ENCODE measurements around the gene CAMK1. TPM values are rescaled to one million over a fixed set of nuclear protein-coding genes. Genes with fewer than 3 reads are reported as not detected.

CAMK1 gene
- polyA plus RNA-seq, 3 donors from 2014 or later: 15.4 to 29.0 (median 19.2) TPM

DNA sequence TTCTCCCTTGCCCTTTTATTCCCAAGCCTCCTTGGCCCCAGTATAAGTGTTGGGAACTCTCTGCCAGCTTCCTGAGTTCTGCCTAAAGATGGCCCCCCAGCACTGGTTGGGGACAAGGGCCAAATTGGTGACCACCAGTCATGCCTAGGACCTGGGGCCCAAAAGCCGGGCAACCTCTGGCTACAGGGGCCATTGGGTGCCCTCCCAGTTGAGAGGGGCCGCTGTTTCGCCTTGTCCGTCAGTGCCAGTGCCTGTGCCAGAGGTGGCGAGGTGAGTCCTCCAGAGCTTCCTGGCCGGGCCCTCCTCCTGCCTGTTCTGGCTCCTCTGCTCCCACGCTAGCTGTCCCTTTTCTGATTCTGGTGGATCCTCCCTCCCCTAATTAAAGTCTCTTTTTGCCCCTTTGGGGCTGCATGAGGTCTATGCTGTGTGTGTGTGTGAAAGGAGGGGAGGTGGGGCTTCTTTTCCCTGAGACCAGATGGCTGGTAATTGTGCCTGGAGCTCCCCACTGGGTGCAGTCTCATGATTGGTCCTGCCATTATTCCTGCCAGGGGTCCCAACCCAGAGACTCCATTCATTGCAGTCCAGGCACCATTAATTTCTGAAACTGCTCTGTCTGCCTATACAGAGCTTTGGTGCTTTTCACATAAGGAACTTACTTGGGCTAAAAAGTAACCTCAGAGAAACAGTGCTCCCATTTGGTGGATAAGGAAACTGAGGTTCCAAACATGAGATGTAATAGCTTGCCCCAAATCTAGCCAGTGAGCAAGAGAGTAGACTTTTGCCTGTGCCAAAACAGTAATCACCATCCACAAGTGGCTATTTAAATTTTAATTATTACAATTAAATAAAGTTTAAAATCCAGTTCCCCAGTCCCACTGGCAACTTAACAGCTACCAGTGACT lies 37.2 kb upstream of the CAMK1 start:
- peaks cover 0 to 13% (median 5%) of the 10 kb centered on the region in 3 donors for H3K27me3 Mint-ChIP-seq (ENCODE audit: low read depth in 3 of 3)
- H3K4me1 Mint-ChIP-seq: peaks cover 49 to 76% of the 10 kb centered on the region in 2 donors
- peaks cover 9 to 28% (median 28%) of the 10 kb centered on the region in 3 donors for H3K36me3 Mint-ChIP-seq
- no peaks in the 10 kb centered on the region for H3K9me3 Mint-ChIP-seq
- peak overlapping the region; percentile 96 to 99 (median 99) for H3K27ac Mint-ChIP-seq
- H3K4me3 Mint-ChIP-seq: peak overlapping the region in 3 of 5 donors; percentile 65 to 95 (median 93)
- DNase-seq: no peak

DNA sequence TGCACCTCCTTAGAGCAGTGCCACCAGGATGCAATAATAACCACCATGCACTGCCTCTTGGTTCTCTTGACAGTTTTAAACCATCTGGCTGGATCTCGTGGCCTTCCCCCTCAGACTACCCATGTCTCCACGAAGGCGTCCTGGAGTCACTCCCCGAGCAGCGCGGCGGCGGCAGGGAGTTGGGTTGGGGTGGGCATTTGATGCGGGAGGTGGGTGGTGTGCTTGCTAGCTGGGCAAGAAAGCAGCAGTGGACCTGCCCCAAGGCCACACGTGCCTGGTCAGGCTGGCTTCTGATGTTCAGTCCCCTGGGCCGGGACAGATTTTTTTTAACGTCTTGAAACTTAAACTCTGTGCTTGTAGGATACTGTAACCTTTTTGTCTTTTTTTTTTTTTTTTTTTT lies 36.4 kb upstream of the CAMK1 start:
- Mint-ChIP-seq H3K4me1 (peaks cover 41 to 68% of the 10 kb centered on the region in 2 donors), H3K27ac (peak overlapping the region in 3 of 6 donors; percentile 7 to 61 (median 51)), H3K27me3 (ENCODE audit: low read depth in 3 of 3) (peaks cover 0 to 13% (median 5%) of the 10 kb centered on the region in 3 donors), H3K9me3 (no peaks in the 10 kb centered on the region), H3K4me3 (no peak overlapping the region), H3K36me3 (peaks cover 9 to 34% (median 30%) of the 10 kb centered on the region in 3 donors)
- DNase-seq: no peak

DNA sequence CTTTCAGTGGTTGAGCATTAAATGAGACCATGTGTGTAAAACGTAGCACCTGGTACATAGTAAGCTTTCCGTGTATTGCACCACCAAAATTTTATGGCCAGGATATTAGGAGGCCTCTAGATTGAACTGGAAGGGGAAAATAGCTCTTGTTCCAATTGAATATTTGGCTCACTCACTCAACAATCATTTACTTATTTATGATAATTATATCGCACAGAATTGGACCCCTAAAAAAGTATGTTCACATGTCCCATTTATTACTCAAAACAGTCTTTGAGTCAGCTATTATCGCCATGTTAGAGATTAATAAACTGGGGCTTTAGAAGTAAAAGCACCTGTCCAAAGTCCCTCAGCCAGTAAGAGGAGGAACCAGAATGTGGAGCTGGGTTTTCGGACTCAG lies 35.2 kb upstream of the CAMK1 start:
- no peak overlapping the region for H3K4me3 Mint-ChIP-seq
- H3K27me3 Mint-ChIP-seq (ENCODE audit: low read depth in 3 of 3): peaks cover 0 to 11% (median 5%) of the 10 kb centered on the region in 3 donors
- H3K9me3 Mint-ChIP-seq: no peaks in the 10 kb centered on the region
- peak overlapping the region in 1 of 6 donors; percentile 48 for H3K27ac Mint-ChIP-seq
- peaks cover 9 to 40% (median 30%) of the 10 kb centered on the region in 3 donors for H3K36me3 Mint-ChIP-seq
- peaks cover 33 to 59% of the 10 kb centered on the region in 2 donors for H3K4me1 Mint-ChIP-seq
- DNase-seq: no peak

DNA sequence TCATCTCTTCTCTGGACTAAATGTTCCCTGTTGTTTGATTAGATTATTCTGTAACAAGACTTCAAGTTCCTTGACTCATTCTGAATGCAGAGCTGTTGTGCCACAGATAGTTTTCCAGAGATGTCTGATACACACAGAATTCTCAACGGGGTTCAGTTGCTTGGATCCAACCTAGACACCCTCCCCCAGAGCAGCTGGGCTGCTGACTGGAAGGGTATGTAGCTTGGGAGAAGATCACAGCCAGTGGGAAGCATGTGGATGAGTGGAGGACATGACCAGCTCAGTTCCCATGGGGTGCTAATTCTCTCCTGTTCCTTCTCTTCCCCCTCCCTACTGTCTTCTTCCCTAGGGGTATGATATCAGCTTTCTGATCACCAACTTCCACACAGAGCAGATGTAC lies 33.7 kb upstream of the CAMK1 start:
- no peak overlapping the region for H3K4me3 Mint-ChIP-seq
- H3K27me3 Mint-ChIP-seq (ENCODE audit: low read depth in 3 of 3): peaks cover 0 to 6% (median 0%) of the 10 kb centered on the region in 3 donors
- no peaks in the 10 kb centered on the region for H3K9me3 Mint-ChIP-seq
- H3K27ac Mint-ChIP-seq: peak overlapping the region in 5 of 6 donors; percentile 24 to 76 (median 71)
- H3K4me1 Mint-ChIP-seq: peaks cover 25 to 53% of the 10 kb centered on the region in 2 donors
- DNase-seq: no peak
- H3K36me3 Mint-ChIP-seq: peaks cover 9 to 45% (median 30%) of the 10 kb centered on the region in 3 donors

DNA sequence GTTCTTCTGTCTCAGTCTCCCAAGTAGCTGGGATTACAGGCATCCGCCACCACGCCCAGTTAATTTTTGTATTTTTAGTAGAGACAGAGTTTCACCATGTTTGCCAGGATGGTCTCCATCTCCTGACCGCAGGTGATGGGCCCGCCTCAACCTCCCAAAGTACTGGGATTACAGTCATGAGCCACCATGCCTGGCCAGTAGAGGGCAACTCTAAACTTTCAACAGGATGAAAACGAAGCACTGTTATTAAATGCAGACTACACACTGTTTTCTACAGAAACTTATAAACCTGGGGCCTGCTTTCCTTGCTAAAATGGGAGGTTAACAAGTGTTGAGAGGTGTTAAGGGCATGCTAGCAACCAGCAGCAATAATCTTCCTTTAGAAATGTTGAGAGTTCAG lies 30.8 kb upstream of the CAMK1 start:
- H3K27me3 Mint-ChIP-seq (ENCODE audit: low read depth in 3 of 3): peaks cover 0 to 3% (median 0%) of the 10 kb centered on the region in 3 donors
- no peak for DNase-seq
- no peaks in the 10 kb centered on the region for H3K9me3 Mint-ChIP-seq
- peaks cover 30 to 55% of the 10 kb centered on the region in 2 donors for H3K4me1 Mint-ChIP-seq
- H3K36me3 Mint-ChIP-seq: peaks cover 15 to 47% (median 36%) of the 10 kb centered on the region in 3 donors
- no peak overlapping the region for H3K4me3 Mint-ChIP-seq
- peak overlapping the region in 2 of 6 donors; percentile 34 to 45 for H3K27ac Mint-ChIP-seq

DNA sequence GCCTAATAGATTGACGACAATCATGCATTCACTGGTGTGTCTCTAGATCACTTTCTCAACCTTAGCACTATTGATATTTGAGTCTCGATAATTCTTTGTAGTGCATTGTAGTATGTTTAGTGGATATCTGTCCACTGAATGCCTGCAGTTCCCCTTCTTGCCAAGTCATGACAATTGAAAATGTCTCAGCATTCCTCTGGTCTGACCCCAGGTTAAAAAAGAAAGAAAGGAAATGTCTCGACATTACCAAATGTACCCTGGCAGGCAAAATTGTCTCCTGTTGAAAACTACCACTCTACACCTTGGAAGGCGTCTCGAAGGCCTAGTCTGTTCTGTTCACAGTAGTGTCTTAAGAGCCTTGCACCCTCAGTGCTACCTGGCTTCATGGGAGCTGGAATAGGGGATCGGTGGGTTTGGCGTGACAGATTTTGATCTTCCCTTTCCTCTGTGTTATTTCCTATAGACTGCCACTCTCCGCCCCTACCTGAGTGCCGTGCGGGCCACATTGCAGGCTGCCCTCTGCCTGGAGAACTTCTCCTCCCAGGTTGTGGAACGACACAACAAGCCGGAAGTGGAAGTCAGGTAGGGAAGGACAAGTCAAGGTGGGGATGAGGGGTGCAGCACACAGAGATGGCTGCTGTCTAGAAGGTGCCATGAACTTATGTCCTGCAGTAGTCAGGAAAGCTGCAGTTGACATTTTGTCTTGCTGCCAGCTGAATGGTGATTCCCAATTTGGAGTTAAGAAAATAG lies 27.6 kb upstream of the CAMK1 start:
- Mint-ChIP-seq H3K36me3 (peaks cover 5 to 34% (median 11%) of the 10 kb centered on the region in 3 donors), H3K4me1 (peaks cover 48 to 55% of the 10 kb centered on the region in 2 donors), H3K27me3 (ENCODE audit: low read depth in 3 of 3) (peaks cover 3 to 11% (median 10%) of the 10 kb centered on the region in 3 donors), H3K27ac (peak overlapping the region in 4 of 6 donors; percentile 27 to 72 (median 52)), H3K4me3 (no peak overlapping the region), H3K9me3 (no peaks in the 10 kb centered on the region)
- no peak for DNase-seq

DNA sequence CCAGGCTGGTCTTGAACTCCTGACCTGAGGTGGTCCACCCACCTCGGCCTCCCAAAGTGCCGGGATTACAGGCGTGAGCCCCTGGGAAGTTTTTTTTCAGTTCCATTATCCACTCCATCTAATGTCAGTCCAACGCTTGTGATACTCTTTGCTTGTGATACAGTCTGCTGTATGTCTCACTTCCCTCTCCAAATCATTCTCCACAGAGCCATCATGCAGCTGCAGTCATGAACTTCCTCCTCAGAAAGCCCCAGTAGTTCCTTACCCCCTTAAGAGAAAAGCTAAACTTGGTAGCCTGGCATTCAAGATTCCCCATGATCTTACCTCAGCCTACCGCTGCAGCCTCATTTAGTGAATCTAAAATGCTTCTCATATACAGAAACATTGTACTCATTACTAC lies 25.5 kb upstream of the CAMK1 start:
- peaks cover 8 to 26% (median 11%) of the 10 kb centered on the region in 3 donors for H3K36me3 Mint-ChIP-seq
- no peak for DNase-seq
- peaks cover 68 to 74% of the 10 kb centered on the region in 2 donors for H3K4me1 Mint-ChIP-seq
- H3K27me3 Mint-ChIP-seq (ENCODE audit: low read depth in 3 of 3): peaks cover 3 to 13% (median 11%) of the 10 kb centered on the region in 3 donors
- no peaks in the 10 kb centered on the region for H3K9me3 Mint-ChIP-seq
- peak overlapping the region; percentile 65 to 89 (median 79) for H3K4me3 Mint-ChIP-seq
- H3K27ac Mint-ChIP-seq: peak overlapping the region; percentile 32 to 91 (median 76)

DNA sequence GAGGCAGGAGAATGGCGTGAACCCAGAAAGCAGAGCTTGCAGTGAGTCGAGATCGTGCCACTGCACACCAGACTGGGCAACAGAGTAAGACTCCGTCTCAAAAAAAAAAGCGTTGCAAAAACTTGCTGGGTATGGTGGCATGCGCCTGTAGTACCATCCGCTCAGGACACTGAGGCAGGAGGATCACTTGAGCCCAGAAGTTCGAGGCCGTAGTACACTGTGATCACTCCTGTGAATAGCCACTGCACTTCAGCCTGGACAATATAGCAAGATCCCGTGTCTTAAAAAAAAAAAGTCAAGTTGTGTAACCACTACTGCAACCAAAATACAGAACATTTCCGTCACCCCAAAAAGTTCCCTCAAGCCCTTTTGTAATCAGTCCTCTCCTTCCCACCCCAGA lies 24.7 kb upstream of the CAMK1 start:
- Mint-ChIP-seq H3K4me1 (peaks cover 66 to 73% of the 10 kb centered on the region in 2 donors), H3K27me3 (ENCODE audit: low read depth in 3 of 3) (peaks cover 3 to 13% (median 11%) of the 10 kb centered on the region in 3 donors), H3K36me3 (peaks cover 9 to 27% (median 17%) of the 10 kb centered on the region in 3 donors), H3K4me3 (peak overlapping the region; percentile 95 to 100 (median 98)), H3K27ac (peak overlapping the region; percentile 70 to 100 (median 84)), H3K9me3 (no peaks in the 10 kb centered on the region)
- no peak for DNase-seq

DNA sequence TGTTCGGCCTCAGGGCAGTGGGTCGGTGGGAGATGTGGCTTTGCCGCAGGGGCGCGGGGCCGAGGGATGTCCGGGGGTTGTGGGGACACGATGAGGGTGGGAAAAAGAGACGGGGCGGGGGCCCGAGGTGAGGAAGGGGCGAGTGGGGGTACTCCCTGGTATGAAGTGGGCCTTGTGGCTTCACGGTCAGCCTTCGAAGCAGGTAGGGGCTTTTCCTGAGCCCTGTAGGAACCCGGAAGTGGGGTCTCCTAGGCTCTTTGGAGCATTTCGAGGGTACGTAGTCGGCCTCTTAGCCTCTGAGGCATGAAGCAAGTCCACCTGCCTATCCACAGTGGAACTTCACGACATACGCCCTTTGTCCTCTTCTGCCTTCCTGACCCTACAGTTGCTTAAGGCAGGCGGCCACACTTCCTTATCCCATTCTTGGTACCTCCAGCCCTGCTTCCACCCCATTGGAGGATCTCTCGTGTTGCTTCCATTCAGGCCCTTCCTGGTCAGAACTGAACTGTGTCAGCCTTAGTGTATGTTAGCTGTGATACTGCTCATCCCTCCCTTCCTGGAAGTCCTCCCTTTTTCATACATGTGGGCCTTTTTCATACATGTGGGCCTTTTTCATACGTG lies 23.5 kb upstream of the CAMK1 start:
- peaks cover 69 to 71% of the 10 kb centered on the region in 2 donors for H3K4me1 Mint-ChIP-seq
- H3K27me3 Mint-ChIP-seq (ENCODE audit: low read depth in 3 of 3): peaks cover 3 to 13% (median 11%) of the 10 kb centered on the region in 3 donors
- H3K27ac Mint-ChIP-seq: peak overlapping the region; percentile 97 to 100 (median 98)
- H3K36me3 Mint-ChIP-seq: peaks cover 13 to 31% (median 22%) of the 10 kb centered on the region in 3 donors
- DNase-seq: peak in 2 of 3 donors; percentile 34 to 41
- H3K9me3 Mint-ChIP-seq: no peaks in the 10 kb centered on the region
- H3K4me3 Mint-ChIP-seq: peak overlapping the region; percentile 95 to 100 (median 98)

DNA sequence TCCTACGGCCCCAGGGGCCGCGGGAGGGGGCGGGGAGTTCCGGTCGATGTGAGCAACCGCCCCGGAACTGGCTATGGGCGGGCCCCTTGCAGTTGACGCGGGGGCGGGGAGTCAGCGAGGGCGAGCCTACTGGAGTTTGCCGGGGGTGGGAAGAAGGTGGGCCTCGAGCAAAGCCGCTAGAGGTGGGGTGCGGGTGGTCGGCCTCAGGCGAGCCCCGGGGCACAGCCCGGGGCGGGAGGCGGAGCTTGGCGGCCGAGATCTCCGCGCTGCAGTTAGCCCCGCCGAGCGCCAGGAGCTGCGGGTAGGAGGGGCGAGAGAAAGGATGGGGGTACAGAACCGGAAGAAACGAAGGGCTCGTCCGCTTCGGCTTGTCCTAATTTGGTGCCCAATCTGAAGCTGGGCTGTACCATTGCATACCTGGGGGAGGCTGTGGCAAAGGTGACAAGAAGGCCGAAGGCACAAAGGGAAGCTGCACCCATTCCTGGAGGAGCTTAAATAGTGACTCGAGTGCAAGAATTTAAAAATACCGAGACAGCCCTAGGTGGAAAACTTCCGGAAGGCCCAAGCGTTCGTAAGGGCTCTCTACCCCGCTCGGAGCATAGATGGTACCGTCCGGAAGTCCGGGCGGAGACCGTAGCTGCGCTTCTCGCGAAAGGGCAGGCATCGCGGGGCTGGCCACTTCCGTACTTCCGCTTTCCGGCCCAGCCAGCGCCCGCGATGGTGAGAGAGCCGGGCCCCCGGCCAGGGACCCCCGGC lies 22.8 kb upstream of the CAMK1 start, which contains the start of the genes ARPC4 and TADA3:
Gene ARPC4, plus strand, starts transcription at position 678 of the 756 bp plus-strand sequence. Its CDS starts 40 bp downstream, at position 718.
Gene TADA3, minus strand, starts transcription at position 69 of the 756 bp plus-strand sequence. CDS start 1,007 bp downstream, outside the sequence.
- Mint-ChIP-seq H3K4me1 (peaks cover 65 to 68% of the 10 kb centered on the region in 2 donors), H3K4me3 (peak within 1 kb of the TSS; percentile 95 to 100 (median 98)), H3K9me3 (no peaks in the 10 kb centered on the region), H3K27me3 (ENCODE audit: low read depth in 3 of 3) (peaks cover 5 to 13% (median 11%) of the 10 kb centered on the region in 3 donors), H3K36me3 (peaks cover 15 to 29% (median 23%) of the 10 kb centered on the region in 3 donors), H3K27ac (peak within 1 kb of the TSS; percentile 97 to 100 (median 98))
- DNase-seq: peak; percentile 95 to 97 (median 97)

DNA sequence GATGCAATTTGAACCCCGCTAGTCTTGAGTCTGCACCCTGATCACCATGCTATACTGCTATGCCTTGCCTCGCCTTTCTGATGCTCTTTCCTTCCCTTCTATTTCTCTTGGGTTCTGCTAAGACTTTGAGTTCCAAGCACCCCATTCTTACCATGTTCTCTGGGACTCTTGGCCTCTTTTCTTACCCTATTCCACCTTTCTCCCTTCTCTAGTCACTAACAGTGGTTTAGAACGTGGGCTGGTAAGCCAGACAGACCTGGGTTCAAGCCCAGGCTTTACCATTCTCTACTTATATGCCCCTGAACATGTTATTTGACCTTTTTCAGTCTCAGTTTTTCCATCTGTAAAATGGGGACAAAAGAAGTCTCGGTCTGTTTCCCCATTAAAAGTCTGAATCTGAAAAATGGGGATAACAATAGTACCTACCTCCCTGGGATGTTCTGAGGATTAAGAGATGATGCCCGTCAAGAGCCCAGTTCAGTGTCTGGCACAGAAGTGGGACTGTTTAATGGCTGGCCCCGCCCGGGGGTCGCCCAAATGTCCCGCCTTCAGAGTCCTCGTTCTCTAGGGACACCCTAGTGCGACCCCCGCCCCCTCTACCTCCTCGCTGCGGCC lies 22.1 kb upstream of the CAMK1 start:
- H3K4me1 Mint-ChIP-seq: peaks cover 62 to 65% of the 10 kb centered on the region in 2 donors
- peaks cover 15 to 33% (median 19%) of the 10 kb centered on the region in 3 donors for H3K36me3 Mint-ChIP-seq
- peak overlapping the region; percentile 97 to 100 (median 98) for H3K27ac Mint-ChIP-seq
- H3K4me3 Mint-ChIP-seq: peak overlapping the region; percentile 95 to 100 (median 98)
- DNase-seq: no peak
- H3K9me3 Mint-ChIP-seq: no peaks in the 10 kb centered on the region
- peaks cover 5 to 13% (median 11%) of the 10 kb centered on the region in 3 donors for H3K27me3 Mint-ChIP-seq (ENCODE audit: low read depth in 3 of 3)

DNA sequence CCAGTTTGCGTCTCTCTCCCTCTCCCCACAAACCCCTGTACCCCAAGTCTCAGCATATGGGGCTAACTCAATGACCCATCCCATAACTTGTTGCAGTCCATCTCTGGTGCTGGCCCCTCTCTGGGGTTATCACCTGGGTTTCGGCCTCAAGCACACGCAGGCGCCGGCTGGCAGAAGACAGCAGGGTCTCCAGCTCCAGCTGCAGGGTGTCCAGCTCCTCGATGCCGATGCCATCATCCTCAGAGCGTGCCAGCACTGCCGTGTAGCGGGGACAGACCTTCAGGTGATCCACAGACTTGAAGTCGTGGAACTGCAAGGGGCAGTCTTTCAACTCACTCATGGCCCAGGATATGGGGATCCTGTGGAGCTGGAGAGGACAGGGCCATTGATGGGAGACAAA lies 21.4 kb upstream of the CAMK1 start:
- peaks cover 17 to 39% (median 21%) of the 10 kb centered on the region in 3 donors for H3K36me3 Mint-ChIP-seq

More for the DNA sequence above, 21.4 kb upstream of the CAMK1 start:
- peaks cover 58 to 60% of the 10 kb centered on the region in 2 donors for H3K4me1 Mint-ChIP-seq
- no peaks in the 10 kb centered on the region for H3K9me3 Mint-ChIP-seq
- H3K4me3 Mint-ChIP-seq: peak overlapping the region; percentile 95 to 100 (median 98)
- H3K27ac Mint-ChIP-seq: peak overlapping the region; percentile 97 to 100 (median 98)
- peaks cover 5 to 13% (median 11%) of the 10 kb centered on the region in 3 donors for H3K27me3 Mint-ChIP-seq (ENCODE audit: low read depth in 3 of 3)
- DNase-seq: no peak

Measured in immature natural killer cell (primary cell).